PC-3 (cell line): ENCODE measurements around the gene LGR4. TPM values are rescaled to one million over a fixed set of nuclear protein-coding genes. Genes with fewer than 3 reads are reported as not detected.

Experiments
- ATAC-seq: fragments of 200-7000 bp; cut with Tn5 transposase; 2 replicates; pipeline ENCODE4 v1.9.1; 2020; ENCODE audit warnings: mild to moderate bottlenecking, moderate library complexity
- BruUV-seq: library from RNA; stranded (reverse); fragments of 400-500 nt; replicated peaks from 2 replicates; lab custom pipeline; 2021; lab: Mats Ljungman, UMichigan
- CTCF ChIA-PET: fragments of 300-600 bp; sonication (Branson Sonifier 250); formaldehyde crosslinking; loops from one replicate; lab custom pipeline; 2022; ENCODE audit warnings: antibody characterized with exemption; lab: Charles Lee
- POLR2A ChIA-PET: fragments of 300-600 bp; sonication (Branson Sonifier 250); formaldehyde crosslinking; loops from one replicate; lab custom pipeline; 2022; ENCODE audit warnings: antibody characterized with exemption; ENCODE audit not compliant: unreplicated experiment; lab: Charles Lee
- DNase-seq: peaks from one replicate; pipeline ENCODE4 v3.0.0-alpha.2; 2015
- H2AFZ ChIP-seq: fragments of 300-600 bp; sonication (generic); 2 replicates; pipeline ENCODE4 v1.6.0; 2016; ENCODE audit warnings: antibody characterized with exemption, low read length
- H3F3A ChIP-seq: fragments of 300-600 bp; sonication (generic); one replicate; pipeline ENCODE4 v1.6.0; 2017; ENCODE audit warnings: antibody characterized with exemption, low read length, control low read depth, mild to moderate bottlenecking; ENCODE audit not compliant: unreplicated experiment
- H3K27ac ChIP-seq: fragments of 300-600 bp; sonication (generic); 2 replicates; pipeline ENCODE4 v1.5.1; 2016; ENCODE audit warnings: mild to moderate bottlenecking, low read length
- H3K27me3 ChIP-seq: fragments of 300-600 bp; sonication (generic); 2 replicates; pipeline ENCODE4 v1.6.1; 2016; ENCODE audit warnings: low read length, mixed read lengths
- H3K36me3 ChIP-seq: fragments of 300-600 bp; sonication (generic); 2 replicates; pipeline ENCODE4 v1.6.1; 2016; ENCODE audit warnings: low read depth, mixed run types, low read length, mixed read lengths
- H3K4me1 ChIP-seq: fragments of 300-600 bp; sonication (generic); 2 replicates; pipeline ENCODE4 v1.5.1; 2016; ENCODE audit warnings: low read length; ENCODE audit not compliant: insufficient read depth
- H3K4me2 ChIP-seq: fragments of 300-600 bp; sonication (generic); 2 replicates; pipeline ENCODE4 v1.6.0; 2016; ENCODE audit warnings: low read length
- H3K4me3 ChIP-seq: fragments of 300-600 bp; sonication (generic); 2 replicates; pipeline ENCODE4 v1.5.1; 2016; ENCODE audit warnings: mild to moderate bottlenecking, low read length, mixed read lengths
- H3K79me2 ChIP-seq: fragments of 300-600 bp; sonication (generic); 2 replicates; pipeline ENCODE4 v1.6.1; 2017; ENCODE audit warnings: low read length, mixed read lengths
- H3K9ac ChIP-seq: fragments of 300-600 bp; sonication (generic); 2 replicates; pipeline ENCODE4 v1.6.0; 2016; ENCODE audit warnings: mild to moderate bottlenecking, low read length
- H3K9me2 ChIP-seq: fragments of 300-600 bp; sonication (generic); replicated peaks from 2 replicates; pipeline ENCODE4 v1.6.1; 2016; ENCODE audit warnings: mixed run types, low read length, mixed read lengths
- H3K9me3 ChIP-seq: fragments of 300-600 bp; sonication (generic); 2 replicates; pipeline ENCODE4 v1.6.1; 2016; ENCODE audit warnings: low read length, mixed read lengths
- H4K20me1 ChIP-seq: fragments of 300-600 bp; sonication (generic); 2 replicates; pipeline ENCODE4 v1.6.1; 2016; ENCODE audit warnings: low read length, mixed read lengths
- CTCF ChIP-seq: fragments of 300-600 bp; sonication (generic); conservative IDR thresholded peaks from 2 replicates; pipeline ENCODE4 v1.5.1; 2017; ENCODE audit warnings: antibody characterized with exemption, low read depth, mild to moderate bottlenecking, low read length
- EZH2 ChIP-seq: fragments of 300-600 bp; sonication (generic); IDR thresholded peaks from one replicate; pipeline ENCODE4 v1.6.1; 2017; ENCODE audit warnings: antibody characterized with exemption, mild to moderate bottlenecking, low read length; ENCODE audit not compliant: unreplicated experiment
- EZH2phosphoT487 ChIP-seq: fragments of 300-600 bp; sonication (generic); IDR thresholded peaks from 2 replicates; pipeline ENCODE4 v1.6.1; 2018; ENCODE audit warnings: mild to moderate bottlenecking, antibody characterized with exemption, low read length, borderline replicate concordance
- intact Hi-C: fragments of 100-400 bp; cut with micrococcal nuclease; formaldehyde crosslinking; loops from 2 replicates; pipeline ENCODE4 v1.9.0; 2023
- total RNA-seq: library from RNA; depleted of rRNA; stranded (reverse); fragments of >200 nt; gene quantifications from 2 replicates; pipeline ENCODE4 v1.2.3, GENCODE V29; 2014

LGR4 gene
- total RNA-seq, 1 experiment from 2014 or later: 13.5 TPM

- no peak overlapping the region for H3K4me2 ChIP-seq
- no peak for DNase-seq
- H3K27ac ChIP-seq: no peak overlapping the region
- intact Hi-C loops: no loop called here
- CTCF ChIA-PET: interaction anchor here (0.7 kb wide), 1 partner anchor 182 kb away, joined by 3 read pairs; no protein-coding TSS in a partner anchor
- H3K36me3 ChIP-seq: no peaks in the 10 kb centered on the region
- H3F3A ChIP-seq: no peaks in the 10 kb centered on the region
- no peak for TF ChIP-seq EZH2
- TF ChIP-seq EZH2phosphoT487: no peak
- TF ChIP-seq CTCF: no peak
- H3K4me1 ChIP-seq: peaks cover 5% of the 10 kb centered on the region
- no peak overlapping the region for H3K4me3 ChIP-seq
- H3K9me3 ChIP-seq: no peaks in the 10 kb centered on the region
- H3K9me2 ChIP-seq: no peaks in the 10 kb centered on the region
- H3K27me3 ChIP-seq: no peaks in the 10 kb centered on the region
- BruUV-seq: no TSS peak
- H4K20me1 ChIP-seq: no peaks in the 10 kb centered on the region
- H2AFZ ChIP-seq: no peak overlapping the region
- no peak for ATAC-seq
- no peak overlapping the region for H3K9ac ChIP-seq
- POLR2A ChIA-PET: no interaction called here
- no peaks in the 10 kb centered on the region for H3K79me2 ChIP-seq
Observed at GRCh38 chr11:27477831-27478230, 5.2 kb upstream of the LGR4 start.

DNA sequence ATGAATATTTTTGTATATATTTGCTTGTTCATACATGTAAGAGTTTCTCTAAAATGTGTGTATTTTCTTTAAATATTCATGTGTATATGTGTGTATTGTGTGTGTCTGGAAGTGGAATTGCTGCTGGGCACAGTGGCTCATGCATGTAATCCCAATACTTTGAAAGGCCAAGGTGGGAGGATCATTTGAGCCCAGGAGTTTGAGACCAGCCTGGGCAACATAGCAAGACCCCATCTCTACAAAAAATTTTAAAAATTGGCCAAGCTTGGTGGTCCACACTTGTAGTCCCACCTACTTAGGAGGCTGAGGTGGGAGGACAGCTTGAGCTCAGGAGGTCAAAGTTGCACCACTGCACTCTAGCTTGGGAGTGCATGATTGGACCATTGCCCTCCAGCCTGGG lies 4.7 kb upstream of the LGR4 start:
- Histone ChIP-seq H3K79me2 (no peaks in the 10 kb centered on the region), H3K4me2 (no peak overlapping the region), H4K20me1 (no peaks in the 10 kb centered on the region), H3K9ac (no peak overlapping the region), H3F3A (no peaks in the 10 kb centered on the region), H3K4me1 (peaks cover 5% of the 10 kb centered on the region), H3K4me3 (no peak overlapping the region), H2AFZ (no peak overlapping the region), H3K27me3 (no peaks in the 10 kb centered on the region), H3K27ac (no peak overlapping the region), H3K36me3 (no peaks in the 10 kb centered on the region), H3K9me2 (no peaks in the 10 kb centered on the region), H3K9me3 (no peaks in the 10 kb centered on the region)
- ChIA-PET POLR2A (no interaction called here), CTCF (interaction anchor here (0.5 kb wide), 1 partner anchor 78 kb away, joined by 4 read pairs; no protein-coding TSS in a partner anchor)
- TF ChIP-seq EZH2: no peak
- no peak for TF ChIP-seq CTCF
- no peak for TF ChIP-seq EZH2phosphoT487
- intact Hi-C loops: no loop called here
- BruUV-seq: no TSS peak
- ATAC-seq (no peak), DNase-seq (no peak)

DNA sequence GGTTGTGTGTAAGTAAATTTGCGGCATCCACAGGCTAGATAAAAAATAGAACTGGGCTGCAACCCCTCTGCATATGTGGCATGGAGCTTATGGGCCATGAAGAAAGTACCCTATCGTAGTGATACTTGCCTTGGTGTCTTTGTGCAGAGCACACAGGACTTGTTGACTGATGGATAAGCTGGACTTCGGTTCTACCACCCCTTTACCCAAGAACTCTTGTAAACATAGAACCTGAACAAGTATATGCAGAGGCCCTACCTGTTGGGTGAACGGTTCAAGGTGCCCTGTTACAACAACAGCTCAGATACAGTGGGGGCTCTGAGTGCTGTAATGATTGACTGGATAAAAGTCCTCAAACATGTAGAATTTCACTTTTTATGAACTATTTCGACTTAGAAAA lies 3.0 kb upstream of the LGR4 start:
- no peak overlapping the region for H3K27ac ChIP-seq
- no peaks in the 10 kb centered on the region for H3K27me3 ChIP-seq
- no peaks in the 10 kb centered on the region for H3F3A ChIP-seq
- H4K20me1 ChIP-seq: no peaks in the 10 kb centered on the region
- H3K4me3 ChIP-seq: no peak overlapping the region
- no peak for TF ChIP-seq CTCF
- no peak for TF ChIP-seq EZH2
- no peak for TF ChIP-seq EZH2phosphoT487
- no peak overlapping the region for H2AFZ ChIP-seq
- peaks cover 12% of the 10 kb centered on the region for H3K79me2 ChIP-seq
- H3K4me2 ChIP-seq: no peak overlapping the region
- no peaks in the 10 kb centered on the region for H3K9me3 ChIP-seq
- CTCF ChIA-PET: no interaction called here
- BruUV-seq: no TSS peak
- no peaks in the 10 kb centered on the region for H3K9me2 ChIP-seq
- H3K4me1 ChIP-seq: peaks cover 5% of the 10 kb centered on the region
- no peaks in the 10 kb centered on the region for H3K36me3 ChIP-seq
- ATAC-seq: no peak
- no peak overlapping the region for H3K9ac ChIP-seq
- intact Hi-C loops: no loop called here
- POLR2A ChIA-PET: no interaction called here
- DNase-seq: no peak
